GM21526 (cell line): Measurements from ENCODE around the gene NKX6-1.

Experiments
- ATAC-seq: cut with Tn5 transposase; IDR thresholded peaks from one replicate; pipeline ENCODE4 v1.9.1; 2021; ENCODE audit warnings: moderate library complexity; ENCODE audit not compliant: unreplicated experiment, low FRiP score

The NKX6-1 gene

DNA sequence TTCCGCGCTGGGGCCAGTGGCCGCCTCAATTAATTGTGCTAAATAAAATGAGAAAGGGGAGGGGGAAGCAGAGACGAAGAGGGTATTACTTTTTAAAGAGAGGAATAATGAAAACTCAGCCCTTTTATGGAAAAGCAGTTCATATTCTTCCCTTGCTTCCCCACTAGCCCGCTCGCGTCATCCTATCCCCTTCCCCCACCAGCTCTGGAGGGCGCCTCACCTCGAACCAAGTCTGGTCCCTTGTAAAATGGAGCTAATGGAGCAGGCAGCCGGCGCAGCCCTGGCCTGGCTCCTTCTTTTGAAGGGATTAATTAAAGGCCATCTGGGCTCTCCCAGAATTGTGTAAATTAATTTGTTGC lies 511 bp upstream of the NKX6-1 start:
- ATAC-seq = no peak

DNA sequence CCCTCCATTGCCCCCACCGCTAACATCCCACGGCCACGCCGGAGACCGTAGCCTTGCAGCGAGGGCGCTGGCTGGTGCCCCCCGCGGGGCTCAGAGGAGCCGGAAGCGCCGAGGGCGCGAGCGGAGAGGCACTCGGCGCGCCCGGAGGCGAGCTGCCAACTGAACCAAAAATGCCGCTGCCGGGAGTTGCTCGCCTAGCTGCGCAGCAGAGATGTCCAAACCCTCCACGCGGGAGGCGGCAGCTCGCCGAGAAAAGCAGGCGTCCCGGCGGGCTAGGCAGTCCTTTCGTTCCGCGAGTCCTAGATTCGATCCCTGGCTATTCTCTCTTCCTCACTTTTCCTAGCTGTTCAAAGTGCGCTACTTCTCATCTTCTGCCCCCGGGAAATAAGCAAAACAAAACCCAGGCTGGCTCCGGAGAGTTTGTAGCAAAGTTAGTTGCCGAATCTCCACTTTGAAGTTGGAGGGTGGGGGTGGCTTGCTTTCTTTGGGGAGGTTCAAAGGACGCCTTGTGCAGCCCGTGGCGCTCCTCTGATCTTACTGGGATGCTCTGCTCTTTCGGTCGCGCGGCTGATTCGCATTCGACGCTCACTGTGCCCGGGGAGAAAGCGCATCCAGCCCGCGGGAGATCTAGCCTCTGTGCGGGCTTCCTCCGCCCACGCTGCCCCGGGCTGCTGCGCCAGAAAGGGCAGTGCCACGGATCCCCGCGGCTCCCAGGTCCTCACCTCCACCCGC lies 723 bp downstream of the NKX6-1 start:
- ATAC-seq = no peak

DNA sequence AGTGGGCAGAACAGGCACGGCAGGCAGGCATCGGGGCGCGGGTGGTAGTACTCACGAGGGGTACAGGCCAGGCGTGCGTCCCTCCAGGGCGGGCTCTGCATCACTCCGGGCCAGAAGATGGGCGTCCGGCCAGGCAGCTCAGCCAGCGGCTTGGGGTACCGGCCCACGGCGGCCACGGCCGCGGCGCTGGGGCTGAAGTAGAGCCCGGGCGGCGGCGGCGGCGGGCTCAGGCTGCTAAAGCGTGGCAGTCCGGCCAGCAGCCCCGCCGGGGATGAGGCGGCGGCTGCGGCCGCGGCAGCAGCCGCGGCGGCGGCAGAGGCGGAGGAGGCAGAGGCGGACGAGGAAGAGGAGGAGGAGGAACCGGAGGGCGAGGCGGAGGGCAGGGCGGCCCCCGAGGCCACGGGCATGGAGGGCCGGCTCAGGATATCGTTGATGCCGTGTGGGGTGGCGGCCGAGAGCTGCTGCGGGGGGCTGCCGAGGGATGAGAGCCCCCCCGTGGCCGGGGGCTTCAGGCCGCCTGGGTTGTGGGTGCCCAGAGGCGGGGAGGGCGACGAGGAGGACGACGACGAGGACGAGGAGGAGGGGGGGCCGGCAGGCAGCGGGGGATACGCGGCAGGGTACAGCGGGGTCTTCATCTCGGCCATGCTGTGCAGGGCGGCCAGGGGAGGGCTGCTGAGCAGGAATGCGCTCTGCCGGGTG lies 1.4 kb downstream of the NKX6-1 start:
- ATAC-seq = no peak

DNA sequence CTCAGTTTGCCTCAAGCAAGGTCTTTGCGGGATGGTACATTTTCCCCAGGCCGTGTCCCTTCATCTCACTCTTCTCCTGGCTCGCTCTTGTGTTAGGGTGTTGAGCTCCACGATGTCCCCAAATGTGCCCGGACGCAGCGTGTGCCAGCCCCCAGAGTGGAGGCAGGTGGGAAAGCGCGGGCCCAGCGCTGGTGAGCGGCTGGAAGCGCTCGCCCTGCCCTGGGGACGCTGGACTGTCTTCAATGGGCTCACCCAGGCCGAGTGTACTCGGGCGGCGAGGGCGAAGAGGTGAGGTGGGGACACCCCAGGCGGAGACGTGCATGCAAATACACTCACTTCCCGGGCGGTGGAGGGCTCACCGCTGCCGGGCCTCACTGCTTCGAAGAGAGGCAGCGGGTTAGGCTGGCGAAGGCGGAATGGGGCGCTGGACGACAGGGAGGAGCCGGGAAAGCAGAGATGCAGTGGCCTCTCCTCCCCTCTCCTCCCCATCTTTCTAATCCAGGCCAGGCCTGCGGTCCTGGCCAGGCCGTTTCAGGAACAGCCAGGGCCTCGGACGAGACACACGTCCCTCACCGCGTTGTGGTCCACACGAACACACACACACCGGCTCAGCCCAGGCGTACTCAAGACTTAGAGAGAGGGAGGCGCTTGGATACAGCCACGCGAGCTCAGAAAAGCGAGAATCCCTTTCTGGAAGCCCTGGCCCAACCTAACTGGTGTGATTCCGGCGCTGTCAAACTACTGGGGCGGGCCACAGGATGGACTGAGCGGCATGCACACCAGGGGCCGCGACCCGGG lies 2.2 kb downstream of the NKX6-1 start:
- no peak for ATAC-seq

DNA sequence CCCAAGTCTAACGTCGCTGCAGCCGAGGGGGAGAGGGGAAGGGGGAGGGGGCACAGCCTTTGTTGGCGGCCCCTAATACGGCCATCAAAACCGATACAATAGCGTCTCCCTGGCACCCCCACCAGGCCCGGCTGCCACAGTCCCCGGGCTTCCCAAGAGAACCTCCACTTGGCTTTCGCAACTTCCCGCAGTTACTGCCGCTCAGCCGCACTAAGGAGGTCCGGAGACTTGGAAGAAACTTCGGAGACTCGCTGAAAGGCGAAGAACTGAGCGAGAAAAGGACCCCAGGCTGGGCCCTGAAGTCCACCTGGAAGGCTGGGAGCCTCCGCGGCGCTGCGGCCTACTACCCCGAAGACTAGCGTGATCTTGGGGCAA lies 2.8 kb downstream of the NKX6-1 start:
- no peak for ATAC-seq

DNA sequence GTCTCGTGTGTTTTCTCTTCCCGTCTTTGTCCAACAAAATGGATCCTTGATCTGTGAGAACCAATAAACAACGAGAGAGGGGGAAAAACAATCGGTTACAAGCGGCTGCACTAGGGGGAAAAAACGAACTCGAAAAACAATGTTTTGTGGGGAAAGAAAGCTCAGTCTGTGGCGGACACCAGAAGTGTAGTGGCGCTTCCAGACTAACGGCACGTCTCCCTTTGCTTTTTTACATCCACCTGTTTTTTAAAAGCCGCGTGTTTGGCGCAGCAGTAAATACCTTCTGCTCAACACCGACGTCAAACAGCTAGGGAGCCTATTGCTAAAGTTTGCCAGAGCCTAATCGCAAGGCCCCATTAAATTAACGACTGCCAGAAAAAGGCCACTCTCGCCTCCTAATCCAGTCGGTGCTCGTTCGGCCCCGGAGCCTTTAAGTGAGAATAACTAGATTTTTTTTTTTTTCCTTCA lies 3.3 kb downstream of the NKX6-1 start:
- ATAC-seq = no peak

DNA sequence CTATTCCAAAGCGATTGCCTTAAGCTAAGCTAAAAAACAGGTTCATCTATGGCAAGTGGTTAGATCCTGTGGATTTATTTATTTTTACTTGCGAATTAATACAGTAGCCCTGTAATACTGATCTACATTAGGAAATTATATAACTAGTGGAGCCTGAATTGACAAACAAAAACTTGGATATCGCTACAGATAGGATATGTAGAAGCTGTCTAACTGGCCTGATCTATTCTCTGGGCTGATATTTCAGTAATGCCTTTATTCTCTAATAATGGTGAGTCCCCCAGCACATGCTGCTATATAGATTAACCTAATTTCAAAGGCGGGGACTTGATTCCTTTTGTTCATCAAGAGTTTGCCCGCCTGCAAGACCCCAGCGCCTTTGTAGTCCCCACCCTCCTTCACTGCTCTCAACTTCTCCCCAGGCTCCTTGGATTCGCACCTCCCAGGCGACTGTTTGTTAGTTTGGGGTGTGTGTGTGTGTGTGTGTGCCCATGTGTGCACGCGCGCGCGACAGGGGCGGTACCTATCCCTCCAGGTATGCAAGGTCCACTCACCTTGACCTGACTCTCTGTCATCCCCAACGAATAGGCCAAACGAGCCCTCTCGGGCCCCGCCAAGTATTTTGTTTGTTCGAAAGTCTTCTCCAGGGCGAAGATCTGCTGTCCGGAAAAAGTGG lies 3.8 kb downstream of the NKX6-1 start:
- no peak for ATAC-seq

DNA sequence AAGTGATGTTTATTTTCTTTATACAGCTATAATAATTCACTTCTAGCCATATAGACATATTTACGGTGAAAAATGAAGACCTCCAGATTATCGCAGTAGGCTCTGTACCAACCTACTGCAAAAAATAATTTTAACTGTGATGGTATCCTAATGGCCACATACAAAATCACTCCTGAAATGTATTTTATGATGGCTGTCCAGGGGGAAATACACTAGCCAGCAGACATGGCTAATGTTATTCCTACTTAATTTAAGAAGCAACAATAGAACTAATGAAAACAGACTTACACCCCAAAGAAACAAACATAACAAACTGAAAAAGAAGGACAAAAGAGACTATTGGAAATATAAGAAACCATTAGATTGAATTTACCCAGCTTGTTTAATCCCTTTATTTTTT lies 4.6 kb downstream of the NKX6-1 start:
- ATAC-seq = no peak

DNA sequence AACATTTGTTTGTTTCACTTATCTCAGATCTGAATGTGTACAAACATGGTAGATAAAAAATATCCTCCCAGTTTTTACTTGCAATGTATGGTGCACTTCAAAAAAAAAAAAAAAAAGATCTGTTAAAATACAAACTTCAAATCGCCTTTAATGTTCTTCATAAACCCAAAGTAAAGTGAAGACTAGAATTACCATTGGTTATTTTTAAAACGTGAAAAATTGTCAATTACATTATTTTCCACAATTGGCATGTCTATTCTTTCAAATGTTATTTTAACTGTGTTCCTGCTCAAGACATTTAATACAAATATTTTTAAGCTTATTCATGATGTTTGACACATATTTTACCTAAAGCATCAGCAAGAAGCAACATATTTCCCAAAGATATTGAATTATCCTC lies 5.0 kb downstream of the NKX6-1 start:
- ATAC-seq = no peak

DNA sequence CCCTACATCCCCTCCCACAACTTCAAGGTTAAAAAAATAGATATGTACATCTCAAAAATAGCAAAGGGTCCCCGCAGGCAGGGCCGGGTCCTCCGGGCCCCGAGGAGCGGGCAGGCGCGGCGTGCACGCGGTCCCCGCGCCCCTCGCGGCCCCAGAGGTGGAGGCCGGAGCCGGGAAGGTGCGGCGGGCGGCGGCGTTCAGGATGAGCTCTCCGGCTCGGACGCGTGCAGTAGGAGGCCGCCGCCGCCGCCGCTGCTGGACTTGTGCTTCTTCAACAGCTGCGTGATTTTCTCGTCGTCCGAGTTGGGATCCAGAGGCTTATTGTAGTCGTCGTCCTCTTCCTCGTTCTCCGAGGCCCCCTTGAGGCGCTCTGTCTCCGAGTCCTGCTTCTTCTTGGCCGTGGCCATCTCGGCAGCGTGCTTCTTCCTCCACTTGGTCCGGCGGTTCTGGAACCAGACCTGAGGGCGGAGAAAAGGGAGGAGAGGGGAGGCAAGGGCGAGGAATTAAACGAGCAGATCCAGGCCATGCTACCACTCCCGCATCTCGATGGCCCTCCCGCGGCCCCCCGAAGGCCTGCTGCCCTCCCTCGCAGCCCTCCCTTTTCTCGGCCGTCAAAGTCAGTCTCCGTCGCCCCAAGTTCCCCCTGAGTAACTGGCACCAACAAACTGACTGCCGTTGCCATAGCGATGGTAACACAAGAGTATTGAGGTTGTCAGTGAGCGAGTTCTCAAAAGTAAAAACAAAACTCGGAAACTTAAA lies 5.8 kb downstream of the NKX6-1 start:
- ATAC-seq = no peak

DNA sequence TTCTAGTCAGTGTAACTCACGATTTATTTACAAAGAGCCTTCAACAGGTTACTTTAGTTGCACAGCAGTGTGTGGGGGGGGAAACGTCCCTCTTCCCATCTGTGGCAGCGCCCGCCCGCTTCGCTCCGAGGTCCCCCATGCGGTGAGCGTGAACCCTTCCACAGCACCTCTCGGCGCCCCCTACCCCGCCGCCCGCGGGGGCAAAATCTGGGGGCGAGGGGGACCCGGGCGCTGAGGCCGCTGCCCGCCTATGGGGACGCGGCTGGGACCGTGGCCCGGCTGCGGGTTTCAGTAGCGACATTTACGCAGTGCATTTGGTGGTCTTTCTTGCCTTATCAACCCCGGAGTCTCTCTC lies 6.4 kb downstream of the NKX6-1 start:
- no peak for ATAC-seq

DNA sequence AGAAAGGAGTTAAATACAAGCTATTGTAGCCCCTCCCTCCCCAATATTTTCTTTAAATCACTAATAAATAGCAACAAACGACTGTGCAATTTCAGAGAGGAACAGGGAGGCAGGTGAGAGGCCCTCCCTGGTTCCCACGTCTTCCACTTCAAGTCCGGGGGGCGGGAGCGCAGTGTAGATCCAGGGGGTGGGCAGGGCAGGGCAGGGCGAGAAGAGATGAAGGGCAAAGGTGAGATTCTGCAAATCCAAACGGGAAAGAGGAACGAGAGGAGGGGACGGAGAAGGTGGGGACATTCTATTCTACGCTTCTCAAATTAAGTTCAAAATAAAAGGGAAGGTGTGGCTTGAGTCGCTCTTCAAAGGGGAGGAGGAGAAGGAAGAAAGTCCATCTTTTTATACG lies 6.8 kb downstream of the NKX6-1 start:
- ATAC-seq = no peak

DNA sequence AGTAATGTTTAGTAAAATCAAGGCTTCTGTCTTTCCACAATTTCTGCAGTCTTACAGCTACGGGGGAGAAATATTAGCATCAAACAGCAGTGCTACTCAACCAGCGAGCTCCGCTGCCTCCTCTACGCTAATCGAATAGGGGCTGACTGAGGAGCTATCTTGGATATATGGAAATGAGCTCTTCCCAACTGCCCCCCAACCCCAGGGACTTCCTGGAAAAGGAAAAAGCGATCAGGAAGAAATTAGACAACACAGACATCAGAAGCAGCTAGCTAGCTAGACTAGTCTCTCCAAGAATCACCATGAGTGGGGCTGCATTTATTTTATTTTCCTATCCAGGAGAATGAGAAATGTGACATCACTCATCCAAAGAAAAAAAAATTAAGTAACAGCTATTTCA lies 7.6 kb downstream of the NKX6-1 start:
- no peak for ATAC-seq

DNA sequence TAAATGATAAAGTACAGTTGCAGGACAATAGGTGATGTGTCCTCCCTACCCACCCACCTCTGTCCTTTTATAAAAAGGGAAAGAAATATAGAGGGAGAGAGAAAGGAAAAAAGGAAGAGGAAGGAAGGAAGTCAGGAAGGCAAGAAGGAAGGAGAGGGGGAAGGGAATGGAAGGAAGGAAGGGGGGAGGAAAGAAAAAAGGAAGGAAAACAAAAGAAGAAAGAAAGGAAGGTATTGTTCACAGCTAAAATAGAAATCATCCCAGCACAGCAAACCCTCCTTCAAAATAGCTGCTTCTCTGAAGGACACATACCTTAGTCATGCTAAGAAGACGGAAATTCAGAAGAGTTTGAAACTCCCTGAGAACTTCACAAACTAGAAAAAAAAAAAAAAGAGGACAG lies 8.4 kb downstream of the NKX6-1 start:
- ATAC-seq = no peak

DNA sequence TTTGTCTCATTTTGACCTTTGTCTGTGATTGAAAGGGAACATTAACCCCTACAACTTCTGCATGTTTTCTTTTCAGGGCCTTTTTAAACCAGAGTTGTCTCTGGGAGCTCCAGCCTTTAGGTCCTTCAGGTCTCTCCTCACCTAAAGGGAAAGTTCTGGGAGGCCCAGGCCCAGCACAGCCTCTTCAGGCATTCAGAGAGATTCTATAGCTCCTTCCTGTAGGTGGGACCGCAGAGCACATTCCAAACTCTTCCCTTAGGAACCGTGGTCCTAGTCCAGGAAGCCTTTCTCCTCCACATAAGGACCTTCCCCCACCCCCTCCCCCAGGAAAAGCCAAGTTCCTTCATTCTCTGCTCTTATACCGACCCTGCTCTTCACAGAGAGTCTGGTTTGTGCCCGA lies 14.9 kb downstream of the NKX6-1 start:
- ATAC-seq = no peak

DNA sequence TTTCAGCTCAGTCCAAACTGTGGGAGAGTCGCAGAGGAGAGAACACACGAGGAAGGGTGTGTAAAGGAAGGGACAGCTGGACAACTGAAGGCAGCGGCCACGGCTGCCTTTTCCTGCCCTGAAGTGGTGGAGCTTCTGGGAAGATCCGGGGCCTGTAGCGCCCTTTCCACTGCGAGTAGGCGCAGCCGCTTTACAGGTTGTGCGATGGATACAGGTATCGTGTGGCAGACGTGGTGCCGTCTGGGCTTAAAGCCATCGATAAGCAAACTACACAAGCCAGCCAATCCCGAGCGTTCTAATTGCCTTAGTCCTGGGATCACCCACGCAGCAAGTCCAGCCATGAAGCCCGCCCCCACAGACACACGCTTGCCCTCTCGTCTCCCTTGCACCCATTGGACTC lies 15.4 kb downstream of the NKX6-1 start:
- ATAC-seq = no peak

DNA sequence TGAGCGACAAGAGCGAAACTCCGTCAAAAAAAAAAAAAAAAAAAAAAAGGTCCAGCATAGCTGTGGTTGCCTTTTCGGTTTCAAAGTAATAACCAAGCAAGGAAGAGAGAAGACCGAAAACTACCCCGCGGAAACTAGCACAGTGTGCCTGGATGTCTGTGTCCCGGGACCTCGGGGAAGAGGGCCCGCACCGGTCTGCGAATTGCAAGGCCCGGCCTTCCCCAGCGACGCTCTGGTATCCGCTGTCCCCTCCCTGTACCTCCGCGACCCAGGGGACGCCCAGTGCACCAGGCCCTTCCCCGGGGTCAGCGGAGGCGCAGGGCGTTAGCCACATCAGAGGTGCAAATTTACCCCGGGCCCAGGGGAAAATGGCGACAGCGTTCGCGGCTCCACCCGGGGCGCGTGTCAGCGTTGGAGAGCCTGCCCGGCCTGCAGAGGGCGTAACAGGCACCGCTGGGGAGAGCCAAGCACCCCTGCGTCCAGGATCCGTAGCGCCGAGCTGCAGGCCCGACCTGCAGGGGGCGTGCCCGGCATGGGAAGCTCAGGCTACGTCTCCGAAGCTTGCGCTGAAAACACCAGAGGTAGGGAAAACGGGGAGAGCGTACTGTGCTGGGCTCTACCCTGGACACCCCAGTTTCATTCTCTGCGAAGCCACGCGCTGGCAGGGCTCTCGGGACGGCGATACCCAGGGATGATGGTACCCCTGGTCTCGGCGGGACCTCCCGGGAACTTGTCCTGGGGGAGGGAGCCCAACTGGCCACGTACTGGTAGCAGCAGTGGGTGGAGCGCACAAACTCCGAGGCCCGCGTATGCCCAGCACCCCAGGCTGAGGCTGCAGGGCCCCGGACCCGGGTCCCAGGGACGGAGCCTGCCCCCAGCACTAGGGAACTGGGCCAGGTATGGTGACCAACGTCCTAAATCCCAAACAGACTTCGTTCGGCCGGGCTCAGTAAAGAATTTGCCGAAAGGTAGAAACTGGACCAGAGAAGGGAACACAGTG lies 16.2 kb downstream of the NKX6-1 start:
- no peak for ATAC-seq

DNA sequence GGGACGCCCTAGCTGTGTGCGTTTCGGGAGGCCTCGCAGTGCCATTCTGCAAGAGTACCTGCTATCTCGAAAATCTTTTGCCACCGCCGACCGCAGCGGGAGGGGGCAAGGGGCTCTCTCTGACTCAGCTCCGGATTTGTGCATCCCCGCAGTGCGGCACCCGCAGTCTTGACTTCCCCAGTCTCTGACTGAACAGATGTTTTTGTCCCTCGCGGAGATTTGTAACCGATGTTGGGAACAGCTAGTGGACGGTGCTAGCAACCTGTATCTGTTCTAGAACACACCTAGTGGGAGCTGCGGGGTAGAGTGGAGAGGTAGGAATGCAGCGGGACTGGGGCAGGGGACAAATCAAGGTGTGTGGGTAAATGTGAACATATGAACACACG lies 17.2 kb downstream of the NKX6-1 start:
- no peak for ATAC-seq
